ENCODE measurements around the gene VEZF1.

VEZF1 gene

DNA sequence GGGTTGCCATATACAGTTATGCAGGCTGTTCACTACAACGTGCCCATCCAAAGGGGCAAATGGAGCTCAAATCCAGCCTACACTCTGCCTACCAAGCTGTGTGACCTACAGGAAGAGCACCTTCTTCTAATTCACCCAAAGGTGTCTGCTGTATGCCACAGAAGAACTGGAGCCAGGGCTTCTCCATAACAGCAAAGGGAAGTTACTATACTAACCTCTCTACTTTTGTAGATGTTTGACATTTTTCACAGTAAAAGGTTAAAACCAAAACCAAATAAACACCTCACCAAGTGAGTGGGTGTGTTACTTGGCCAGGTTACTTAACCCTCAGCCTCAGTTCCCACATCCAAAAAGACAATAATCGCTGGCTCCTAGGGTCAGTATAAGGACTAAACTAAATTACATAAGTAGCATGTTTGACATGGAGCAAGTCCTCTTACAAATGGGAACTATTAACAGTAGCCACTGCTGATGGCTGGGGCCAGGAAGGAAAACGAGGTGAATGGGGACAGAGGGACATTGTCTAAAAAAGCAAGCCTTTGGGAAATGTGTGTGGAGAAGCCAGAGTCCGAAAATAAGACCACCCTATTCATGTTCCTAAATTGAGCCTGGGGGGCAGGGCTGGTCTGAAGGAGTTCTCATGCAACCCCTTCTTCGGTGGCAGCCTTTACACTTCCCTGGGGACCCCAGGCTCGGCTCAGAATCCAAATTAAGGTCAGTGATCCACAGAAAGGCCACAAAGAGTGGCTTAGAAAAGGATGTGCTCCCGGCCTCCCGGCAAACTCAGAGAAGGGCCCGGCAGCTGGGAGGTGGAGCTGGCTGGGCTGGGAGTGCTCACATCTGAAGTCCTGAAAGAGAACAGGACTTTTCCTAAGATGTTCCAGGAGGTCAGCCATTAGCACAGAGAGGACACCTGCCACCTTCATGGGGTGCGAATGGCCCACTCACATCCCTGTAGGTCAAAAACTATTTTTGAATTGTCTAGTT lies 46.4 kb downstream of the VEZF1 start:
- Histone ChIP-seq H3K27me3 (ENCODE audit: control insufficient read depth, insufficient read depth, low read length) (no peaks in the 10 kb centered on the region), H3K4me3 (ENCODE audit: low read depth, low read length) (no peak overlapping the region), H3K4me1 (no peaks in the 10 kb centered on the region), H3K4me2 (ENCODE audit: low read length) (no peak overlapping the region), H3K9ac (no peak overlapping the region), H3K79me2 (peaks cover 6% of the 10 kb centered on the region), H3K9me3 (ENCODE audit: control insufficient read depth, low read length) (no peaks in the 10 kb centered on the region), H2AFZ (no peak overlapping the region), H3K27ac (no peak overlapping the region), H3K36me3 (ENCODE audit: control insufficient read depth, insufficient read depth, low read length) (no peaks in the 10 kb centered on the region)
- TF ChIP-seq, protein P1, sequence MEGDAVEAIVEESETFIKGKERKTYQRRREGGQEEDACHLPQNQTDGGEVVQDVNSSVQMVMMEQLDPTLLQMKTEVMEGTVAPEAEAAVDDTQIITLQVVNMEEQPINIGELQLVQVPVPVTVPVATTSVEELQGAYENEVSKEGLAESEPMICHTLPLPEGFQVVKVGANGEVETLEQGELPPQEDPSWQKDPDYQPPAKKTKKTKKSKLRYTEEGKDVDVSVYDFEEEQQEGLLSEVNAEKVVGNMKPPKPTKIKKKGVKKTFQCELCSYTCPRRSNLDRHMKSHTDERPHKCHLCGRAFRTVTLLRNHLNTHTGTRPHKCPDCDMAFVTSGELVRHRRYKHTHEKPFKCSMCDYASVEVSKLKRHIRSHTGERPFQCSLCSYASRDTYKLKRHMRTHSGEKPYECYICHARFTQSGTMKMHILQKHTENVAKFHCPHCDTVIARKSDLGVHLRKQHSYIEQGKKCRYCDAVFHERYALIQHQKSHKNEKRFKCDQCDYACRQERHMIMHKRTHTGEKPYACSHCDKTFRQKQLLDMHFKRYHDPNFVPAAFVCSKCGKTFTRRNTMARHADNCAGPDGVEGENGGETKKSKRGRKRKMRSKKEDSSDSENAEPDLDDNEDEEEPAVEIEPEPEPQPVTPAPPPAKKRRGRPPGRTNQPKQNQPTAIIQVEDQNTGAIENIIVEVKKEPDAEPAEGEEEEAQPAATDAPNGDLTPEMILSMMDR (IDR thresholded peaks at IDR 0.05) = no peak

DNA sequence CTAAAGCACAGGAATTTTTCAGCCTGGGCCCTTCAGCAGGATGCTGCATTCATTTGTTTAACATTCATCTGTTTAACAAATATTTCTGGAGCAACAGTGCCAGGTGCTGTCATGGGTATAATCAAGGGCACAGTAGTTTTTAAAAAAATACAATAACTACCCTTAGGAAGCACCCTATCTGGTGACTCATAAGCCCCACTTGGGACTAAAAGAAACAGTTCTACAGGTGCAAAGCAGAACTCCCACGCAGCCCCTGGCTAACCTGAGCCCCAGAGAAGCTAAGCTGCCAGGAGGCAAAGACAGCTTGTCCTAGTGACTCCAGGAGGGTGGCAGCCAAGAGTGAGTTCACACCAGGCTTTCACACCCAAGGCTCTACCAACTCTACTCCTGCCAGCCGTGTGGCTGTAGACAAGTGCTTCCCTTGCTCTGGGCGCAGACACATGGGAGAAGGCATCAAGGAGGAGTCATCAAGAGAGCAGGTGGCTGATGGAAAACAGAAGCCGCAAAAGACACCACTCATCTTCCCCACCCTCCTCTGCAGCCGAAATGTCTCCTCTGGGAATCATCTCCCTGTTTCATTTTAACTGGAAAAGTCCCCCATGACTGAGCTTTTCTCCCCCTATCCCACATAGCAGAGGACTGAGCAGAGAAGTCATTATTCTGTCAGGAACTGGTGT lies 47.3 kb downstream of the VEZF1 start:
- Histone ChIP-seq H2AFZ (no peak overlapping the region), H3K4me2 (ENCODE audit: low read length) (no peak overlapping the region), H3K9me3 (ENCODE audit: control insufficient read depth, low read length) (no peaks in the 10 kb centered on the region), H3K27ac (no peak overlapping the region), H3K27me3 (ENCODE audit: control insufficient read depth, insufficient read depth, low read length) (no peaks in the 10 kb centered on the region), H3K79me2 (peaks cover 6% of the 10 kb centered on the region), H3K9ac (no peak overlapping the region), H3K4me1 (no peaks in the 10 kb centered on the region), H3K4me3 (ENCODE audit: low read depth, low read length) (no peak overlapping the region), H3K36me3 (ENCODE audit: control insufficient read depth, insufficient read depth, low read length) (no peaks in the 10 kb centered on the region)
- TF ChIP-seq, protein P1 (IDR thresholded peaks at IDR 0.05) = no peak

- H3K9ac ChIP-seq = no peak overlapping the region
- H3K27me3 ChIP-seq (ENCODE audit: control insufficient read depth, insufficient read depth, low read length) = no peaks in the 10 kb centered on the region
- H3K9me3 ChIP-seq (ENCODE audit: control insufficient read depth, low read length) = no peaks in the 10 kb centered on the region
- no peaks in the 10 kb centered on the region for H3K36me3 ChIP-seq (ENCODE audit: control insufficient read depth, insufficient read depth, low read length)
- TF ChIP-seq, protein P1 (IDR thresholded peaks at IDR 0.05) = no peak
- H3K79me2 ChIP-seq = peaks cover 6% of the 10 kb centered on the region
- no peaks in the 10 kb centered on the region for H3K4me1 ChIP-seq
- H3K4me3 ChIP-seq (ENCODE audit: low read depth, low read length) = no peak overlapping the region
- H2AFZ ChIP-seq = no peak overlapping the region
- no peak overlapping the region for H3K4me2 ChIP-seq (ENCODE audit: low read length)
- H3K27ac ChIP-seq = no peak overlapping the region
These were observed 47.8 kb downstream of the VEZF1 start for GRCh38 chr17:57940231-57940630.

DNA sequence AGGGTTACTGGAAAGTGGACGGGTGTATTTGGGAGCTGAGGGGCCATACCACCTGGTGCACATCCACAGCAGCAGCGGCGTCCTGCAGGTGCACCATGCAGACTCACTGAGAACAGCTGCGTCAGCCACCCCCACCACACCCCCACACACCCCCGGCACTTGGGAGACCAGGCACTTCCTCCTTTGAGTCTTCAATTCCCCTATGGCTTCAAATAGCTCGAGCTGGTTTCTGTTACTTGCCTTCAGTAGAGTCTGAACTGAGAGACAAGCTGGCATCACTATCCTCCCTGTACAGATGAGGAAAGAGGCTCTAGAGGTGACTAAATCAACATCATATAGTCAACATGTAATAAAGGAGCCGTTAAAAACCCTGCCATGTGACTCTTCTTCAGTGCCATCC lies 48.3 kb downstream of the VEZF1 start:
- no peaks in the 10 kb centered on the region for H3K36me3 ChIP-seq (ENCODE audit: control insufficient read depth, insufficient read depth, low read length)
- H3K79me2 ChIP-seq = peaks cover 6% of the 10 kb centered on the region
- H3K27ac ChIP-seq = no peak overlapping the region
- no peak overlapping the region for H2AFZ ChIP-seq
- H3K4me2 ChIP-seq (ENCODE audit: low read length) = no peak overlapping the region
- no peak overlapping the region for H3K9ac ChIP-seq
- no peaks in the 10 kb centered on the region for H3K4me1 ChIP-seq
- H3K4me3 ChIP-seq (ENCODE audit: low read depth, low read length) = no peak overlapping the region
- TF ChIP-seq, protein P1 (IDR thresholded peaks at IDR 0.05) = no peak
- H3K9me3 ChIP-seq (ENCODE audit: control insufficient read depth, low read length) = no peaks in the 10 kb centered on the region
- H3K27me3 ChIP-seq (ENCODE audit: control insufficient read depth, insufficient read depth, low read length) = no peaks in the 10 kb centered on the region
